ENCODE measurements around the gene DNAH9. TPM values are rescaled to one million over a fixed set of nuclear protein-coding genes. Genes with fewer than 3 reads are reported as not detected.

DNAH9 gene
- total and polyA plus RNA-seq, 8 donors, result 0.28 to 18.3 (median 0.42) TPM; not detected in 2

DNA sequence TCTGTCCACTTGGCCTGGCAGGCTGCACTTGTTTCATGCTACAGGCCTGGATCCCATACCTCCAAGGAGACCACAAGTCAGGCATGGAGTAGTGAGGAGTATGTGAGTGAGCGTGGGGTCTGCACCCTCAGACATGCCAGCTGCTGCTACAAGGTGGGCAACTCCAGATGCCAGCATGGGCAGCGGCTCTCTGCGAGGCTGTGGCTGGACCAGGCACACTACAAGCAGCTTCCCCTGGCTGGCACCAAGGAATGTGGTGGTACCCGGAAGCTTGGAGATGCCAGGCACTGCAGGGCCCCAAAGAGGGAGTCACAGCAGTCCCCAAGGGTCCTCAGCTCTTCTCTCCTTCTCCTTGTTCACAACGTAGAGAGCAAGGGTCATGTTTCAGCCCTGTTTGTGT, 16.1 kb upstream of the DNAH9 start:
- no peaks in the 10 kb centered on the region for H3K36me3 ChIP-seq
- H3K27ac ChIP-seq, result no peak overlapping the region
- WGBS, 5 donors, result 84 to 93% (median 86%) methylated on average over 5 of the region's 5 CpGs
- no peaks in the 10 kb centered on the region for H3K27me3 ChIP-seq
- no peak for TF ChIP-seq EP300 (IDR thresholded peaks at IDR 0.05)
- TF ChIP-seq POLR2AphosphoS5 (IDR thresholded peaks at IDR 0.05), result no peak
- TF ChIP-seq, protein P1, sequence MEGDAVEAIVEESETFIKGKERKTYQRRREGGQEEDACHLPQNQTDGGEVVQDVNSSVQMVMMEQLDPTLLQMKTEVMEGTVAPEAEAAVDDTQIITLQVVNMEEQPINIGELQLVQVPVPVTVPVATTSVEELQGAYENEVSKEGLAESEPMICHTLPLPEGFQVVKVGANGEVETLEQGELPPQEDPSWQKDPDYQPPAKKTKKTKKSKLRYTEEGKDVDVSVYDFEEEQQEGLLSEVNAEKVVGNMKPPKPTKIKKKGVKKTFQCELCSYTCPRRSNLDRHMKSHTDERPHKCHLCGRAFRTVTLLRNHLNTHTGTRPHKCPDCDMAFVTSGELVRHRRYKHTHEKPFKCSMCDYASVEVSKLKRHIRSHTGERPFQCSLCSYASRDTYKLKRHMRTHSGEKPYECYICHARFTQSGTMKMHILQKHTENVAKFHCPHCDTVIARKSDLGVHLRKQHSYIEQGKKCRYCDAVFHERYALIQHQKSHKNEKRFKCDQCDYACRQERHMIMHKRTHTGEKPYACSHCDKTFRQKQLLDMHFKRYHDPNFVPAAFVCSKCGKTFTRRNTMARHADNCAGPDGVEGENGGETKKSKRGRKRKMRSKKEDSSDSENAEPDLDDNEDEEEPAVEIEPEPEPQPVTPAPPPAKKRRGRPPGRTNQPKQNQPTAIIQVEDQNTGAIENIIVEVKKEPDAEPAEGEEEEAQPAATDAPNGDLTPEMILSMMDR (IDR thresholded peaks at IDR 0.05), result no peak
- TF ChIP-seq POLR2A (IDR thresholded peaks at IDR 0.05), result no peak
- intact Hi-C loops (cut with DNase I; ENCODE audit: low total_unique reads), result no loop called here
- H3K9me3 ChIP-seq, result no peaks in the 10 kb centered on the region
- H3K4me3 ChIP-seq, result no peak overlapping the region
- H3K4me1 ChIP-seq, result no peaks in the 10 kb centered on the region
- DNase-seq, result no peak

DNA sequence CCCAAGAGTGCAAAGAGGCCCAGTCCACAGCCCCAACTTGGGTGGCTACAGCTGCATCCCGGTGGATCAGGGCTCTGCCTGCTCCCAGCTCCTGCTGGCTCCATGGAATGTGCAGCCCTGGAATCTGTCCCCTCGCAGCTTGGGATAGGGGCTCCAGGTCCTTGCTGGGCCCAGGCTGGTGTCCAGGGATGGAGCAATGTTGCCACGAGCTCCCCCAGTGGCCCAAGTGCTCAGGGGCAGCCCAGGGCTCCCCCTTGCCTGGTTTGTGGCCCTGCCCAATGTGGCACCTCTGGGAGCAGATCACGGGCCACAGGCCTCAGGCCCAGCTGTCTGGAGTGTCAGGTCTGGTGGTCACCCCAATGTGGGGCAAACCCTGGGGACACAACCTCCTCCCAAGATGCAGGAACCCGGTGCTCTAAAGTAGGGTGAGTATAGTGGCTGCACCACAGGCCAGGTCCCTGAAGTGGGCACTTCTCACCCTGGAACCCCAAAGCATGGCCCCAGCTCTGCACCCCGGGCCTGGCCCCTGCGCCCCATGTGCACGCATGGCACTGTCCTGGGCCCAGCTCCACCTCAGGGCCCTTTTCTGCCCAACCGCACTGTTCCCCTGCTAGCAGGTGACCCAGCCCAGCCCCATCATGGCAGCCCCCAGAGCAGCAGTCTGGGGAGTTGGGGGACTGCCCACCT, 14.8 kb upstream of the DNAH9 start:
- Histone ChIP-seq H3K36me3 (no peaks in the 10 kb centered on the region), H3K9me3 (no peaks in the 10 kb centered on the region), H3K4me3 (no peak overlapping the region), H3K27ac (no peak overlapping the region), H3K27me3 (no peaks in the 10 kb centered on the region), H3K4me1 (no peaks in the 10 kb centered on the region)
- TF ChIP-seq POLR2A (IDR thresholded peaks at IDR 0.05) (no peak), POLR2AphosphoS5 (IDR thresholded peaks at IDR 0.05) (no peak), EP300 (IDR thresholded peaks at IDR 0.05) (no peak)
- TF ChIP-seq, protein P1 (IDR thresholded peaks at IDR 0.05), result no peak
- intact Hi-C loops (cut with DNase I; ENCODE audit: low total_unique reads), result no loop called here
- no peak for DNase-seq
- WGBS, 5 donors, result 67 to 90% (median 80%) methylated on average over 4 to 9 of the region's 9 CpGs

DNA sequence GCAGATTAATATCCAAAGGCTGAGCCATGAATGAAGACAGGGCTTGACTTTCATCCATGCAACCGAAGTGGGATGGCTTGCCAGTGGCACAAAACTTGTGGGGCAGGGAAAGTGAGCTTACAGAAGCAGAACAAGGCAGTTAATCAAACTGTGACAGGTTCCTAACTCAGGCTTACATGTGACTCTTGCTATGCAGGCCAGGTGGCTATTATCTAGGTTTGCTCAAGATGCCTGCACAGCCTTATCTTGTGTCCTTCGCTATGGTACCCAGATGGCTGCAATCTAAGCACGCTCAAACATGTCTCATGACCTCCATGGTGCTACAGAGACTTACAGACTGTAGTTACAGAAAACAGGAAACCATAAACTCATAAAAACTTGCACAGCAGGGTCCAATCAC, 8.6 kb upstream of the DNAH9 start:
- peak; percentile 29 to 46 for DNase-seq
- WGBS, 5 donors, result 17 to 41% (median 24%) methylated on average over 3 of the region's 3 CpGs
- H3K4me3 ChIP-seq, result no peak overlapping the region
- H3K27me3 ChIP-seq, result no peaks in the 10 kb centered on the region
- no peaks in the 10 kb centered on the region for H3K9me3 ChIP-seq
- no peak overlapping the region for H3K27ac ChIP-seq
- peaks cover 0 to 4% (median 0%) of the 10 kb centered on the region in 4 donors for H3K4me1 ChIP-seq
- TF ChIP-seq, protein P1 (IDR thresholded peaks at IDR 0.05), result no peak
- TF ChIP-seq POLR2AphosphoS5 (IDR thresholded peaks at IDR 0.05), result peak in 2 of 3 donors; percentile 26 to 43
- no peak for TF ChIP-seq EP300 (IDR thresholded peaks at IDR 0.05)
- no peaks in the 10 kb centered on the region for H3K36me3 ChIP-seq
- intact Hi-C loops (cut with DNase I; ENCODE audit: low total_unique reads), result no loop called here

DNA sequence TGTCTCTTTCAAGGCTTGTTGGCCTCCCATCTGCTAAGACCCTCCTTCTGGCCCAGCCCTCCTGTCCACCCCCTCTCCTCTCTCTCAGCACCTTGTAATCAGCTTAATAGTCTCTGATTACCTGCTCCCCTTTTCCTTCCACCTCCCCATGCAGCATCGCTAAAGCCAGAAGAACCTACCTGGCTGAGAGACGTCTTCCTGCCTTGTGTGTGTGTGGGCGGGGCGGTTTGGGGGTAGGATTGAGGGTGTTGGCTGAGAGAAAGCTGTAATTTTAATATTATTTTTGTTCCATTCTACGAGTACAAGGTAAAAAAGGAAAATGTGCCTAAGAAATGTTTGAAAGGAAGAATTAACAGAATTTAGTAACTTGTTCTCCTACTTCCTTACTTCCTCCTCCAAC, 3.4 kb downstream of the DNAH9 start:
- Histone ChIP-seq H3K27ac (no peak overlapping the region), H3K36me3 (no peaks in the 10 kb centered on the region), H3K9me3 (no peaks in the 10 kb centered on the region), H3K27me3 (peaks cover 0 to 10% (median 0%) of the 10 kb centered on the region in 3 donors), H3K4me3 (no peak overlapping the region), H3K4me1 (peaks cover 0 to 18% (median 17%) of the 10 kb centered on the region in 4 donors)
- DNase-seq, result no peak
- intact Hi-C loops (cut with DNase I; ENCODE audit: low total_unique reads), result no loop called here
- WGBS, 5 donors, result 69 to 76% (median 72%) methylated on average over 5 of the region's 5 CpGs
- TF ChIP-seq POLR2A (IDR thresholded peaks at IDR 0.05) (no peak), POLR2AphosphoS5 (IDR thresholded peaks at IDR 0.05) (no peak), EP300 (IDR thresholded peaks at IDR 0.05) (no peak)
- TF ChIP-seq, protein P1 (IDR thresholded peaks at IDR 0.05), result no peak
